IMR-90 (cell line): Measurements from ENCODE around the gene TMEM212.

ENCODE experiments used
- CEBPB ChIP-seq: IDR thresholded peaks from 2 replicates; pipeline ENCODE4 v1.6.1; 2012; ENCODE audit warnings: low read depth, low read length, improper control_type of control experiment
- CHD1 ChIP-seq: IDR thresholded peaks from 2 replicates; pipeline ENCODE4 v1.6.1; 2012; ENCODE audit warnings: low read depth, low read length, improper control_type of control experiment
- ELK1 ChIP-seq: fragments of 150-350 bp; IDR thresholded peaks from 2 replicates; pipeline ENCODE4 v1.6.1; 2016; ENCODE audit warnings: low read depth, mild to moderate bottlenecking, low read length, moderate library complexity, borderline replicate concordance
- MAFK ChIP-seq: IDR thresholded peaks from 2 replicates; pipeline ENCODE4 v1.6.1; 2012; ENCODE audit warnings: low read depth, low read length, improper control_type of control experiment
- MAZ ChIP-seq: IDR thresholded peaks from 2 replicates; pipeline ENCODE4 v1.6.1; 2012; ENCODE audit warnings: low read depth, mild to moderate bottlenecking, low read length, improper control_type of control experiment, moderate library complexity, borderline replicate concordance
- MXI1 ChIP-seq: IDR thresholded peaks from 2 replicates; pipeline ENCODE4 v1.6.1; 2012; ENCODE audit warnings: low read depth, mild to moderate bottlenecking, low read length, moderate library complexity, borderline replicate concordance
- NFE2L2 ChIP-seq: fragments of 150-350 bp; IDR thresholded peaks from 2 replicates; pipeline ENCODE4 v1.6.1; 2016; ENCODE audit warnings: low read depth, mild to moderate bottlenecking, low read length
- POLR2A ChIP-seq: IDR thresholded peaks from 2 replicates; pipeline ENCODE4 v1.6.1; 2012; ENCODE audit warnings: mild to moderate bottlenecking, low read depth, low read length
- RAD21 ChIP-seq: IDR thresholded peaks from 2 replicates; pipeline ENCODE4 v1.6.1; 2012; ENCODE audit warnings: low read length, improper control_type of control experiment
- RFX5 ChIP-seq: IDR thresholded peaks from 2 replicates; pipeline ENCODE4 v1.8.0; 2012; ENCODE audit warnings: low read depth, mild to moderate bottlenecking, low read length, moderate library complexity
- SMC3 ChIP-seq: fragments of 150-350 bp; IDR thresholded peaks from 2 replicates; pipeline ENCODE4 v1.6.1; 2016; ENCODE audit warnings: low read depth, mild to moderate bottlenecking, antibody characterized with exemption, low read length, moderate library complexity
- TF ChIP-seq, protein P1 (sequence below): conservative IDR thresholded peaks from 2 replicates; pipeline ENCODE4 v1.5.1; 2012; ENCODE audit warnings: mild to moderate bottlenecking, low read depth, low read length, improper control_type of control experiment
- TF ChIP-seq, protein P2 (sequence below): fragments of 150-350 bp; IDR thresholded peaks from 2 replicates; pipeline ENCODE4 v1.6.1; 2017; ENCODE audit warnings: mild to moderate bottlenecking, antibody characterized with exemption, low read length, low read depth

DNA sequence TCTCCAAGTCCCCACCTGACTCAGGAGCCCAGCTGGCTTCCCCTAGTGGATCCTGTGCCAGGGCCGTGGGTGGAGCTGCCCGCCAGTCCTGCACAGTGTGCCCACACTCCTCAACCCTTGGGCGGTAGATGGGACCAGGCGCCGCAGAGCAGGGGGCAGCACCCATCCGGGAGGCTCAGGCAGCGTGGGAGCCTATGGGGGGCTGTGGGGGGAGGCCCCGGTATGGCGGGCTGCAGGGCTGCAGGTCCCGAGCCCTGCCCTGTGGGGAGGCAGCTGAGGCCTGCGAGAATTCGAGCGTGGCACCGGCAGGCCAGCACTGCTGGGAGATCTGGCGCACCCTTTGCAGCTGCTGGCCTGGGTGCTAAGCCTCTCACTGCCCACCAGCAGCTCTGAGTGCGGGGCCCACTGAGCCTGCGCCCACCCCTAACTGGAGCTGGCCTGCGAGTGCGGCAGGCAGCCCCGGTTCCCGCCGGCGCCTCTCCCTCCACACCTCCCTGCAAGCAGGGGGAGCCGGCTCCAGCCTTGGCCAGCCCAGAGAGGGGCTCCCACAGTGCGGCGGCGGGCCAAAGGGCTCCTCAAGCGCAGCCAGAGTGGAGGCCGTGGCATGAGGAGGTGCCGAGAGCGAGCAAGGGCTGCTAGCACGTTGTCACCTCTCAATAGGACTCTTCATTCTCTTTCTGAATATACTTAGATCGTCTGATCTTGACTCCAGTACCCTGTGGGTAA is 64.0 kb downstream of the TMEM212 start:
- TF ChIP-seq, protein P1, sequence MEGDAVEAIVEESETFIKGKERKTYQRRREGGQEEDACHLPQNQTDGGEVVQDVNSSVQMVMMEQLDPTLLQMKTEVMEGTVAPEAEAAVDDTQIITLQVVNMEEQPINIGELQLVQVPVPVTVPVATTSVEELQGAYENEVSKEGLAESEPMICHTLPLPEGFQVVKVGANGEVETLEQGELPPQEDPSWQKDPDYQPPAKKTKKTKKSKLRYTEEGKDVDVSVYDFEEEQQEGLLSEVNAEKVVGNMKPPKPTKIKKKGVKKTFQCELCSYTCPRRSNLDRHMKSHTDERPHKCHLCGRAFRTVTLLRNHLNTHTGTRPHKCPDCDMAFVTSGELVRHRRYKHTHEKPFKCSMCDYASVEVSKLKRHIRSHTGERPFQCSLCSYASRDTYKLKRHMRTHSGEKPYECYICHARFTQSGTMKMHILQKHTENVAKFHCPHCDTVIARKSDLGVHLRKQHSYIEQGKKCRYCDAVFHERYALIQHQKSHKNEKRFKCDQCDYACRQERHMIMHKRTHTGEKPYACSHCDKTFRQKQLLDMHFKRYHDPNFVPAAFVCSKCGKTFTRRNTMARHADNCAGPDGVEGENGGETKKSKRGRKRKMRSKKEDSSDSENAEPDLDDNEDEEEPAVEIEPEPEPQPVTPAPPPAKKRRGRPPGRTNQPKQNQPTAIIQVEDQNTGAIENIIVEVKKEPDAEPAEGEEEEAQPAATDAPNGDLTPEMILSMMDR = no peak
- TF ChIP-seq SMC3 = no peak
- TF ChIP-seq POLR2A = no peak
- TF ChIP-seq MAFK = no peak
- no peak for TF ChIP-seq MAZ
- no peak for TF ChIP-seq MXI1
- TF ChIP-seq RAD21 = no peak
- TF ChIP-seq CEBPB = no peak
- TF ChIP-seq ELK1 = no peak
- no peak for TF ChIP-seq CHD1
- TF ChIP-seq RFX5 = no peak
- TF ChIP-seq, protein P2, sequence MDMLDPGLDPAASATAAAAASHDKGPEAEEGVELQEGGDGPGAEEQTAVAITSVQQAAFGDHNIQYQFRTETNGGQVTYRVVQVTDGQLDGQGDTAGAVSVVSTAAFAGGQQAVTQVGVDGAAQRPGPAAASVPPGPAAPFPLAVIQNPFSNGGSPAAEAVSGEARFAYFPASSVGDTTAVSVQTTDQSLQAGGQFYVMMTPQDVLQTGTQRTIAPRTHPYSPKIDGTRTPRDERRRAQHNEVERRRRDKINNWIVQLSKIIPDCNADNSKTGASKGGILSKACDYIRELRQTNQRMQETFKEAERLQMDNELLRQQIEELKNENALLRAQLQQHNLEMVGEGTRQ = no peak
- TF ChIP-seq NFE2L2 = no peak
